ENCODE measurements around the gene ARPC5.

Gene ARPC5

DNA sequence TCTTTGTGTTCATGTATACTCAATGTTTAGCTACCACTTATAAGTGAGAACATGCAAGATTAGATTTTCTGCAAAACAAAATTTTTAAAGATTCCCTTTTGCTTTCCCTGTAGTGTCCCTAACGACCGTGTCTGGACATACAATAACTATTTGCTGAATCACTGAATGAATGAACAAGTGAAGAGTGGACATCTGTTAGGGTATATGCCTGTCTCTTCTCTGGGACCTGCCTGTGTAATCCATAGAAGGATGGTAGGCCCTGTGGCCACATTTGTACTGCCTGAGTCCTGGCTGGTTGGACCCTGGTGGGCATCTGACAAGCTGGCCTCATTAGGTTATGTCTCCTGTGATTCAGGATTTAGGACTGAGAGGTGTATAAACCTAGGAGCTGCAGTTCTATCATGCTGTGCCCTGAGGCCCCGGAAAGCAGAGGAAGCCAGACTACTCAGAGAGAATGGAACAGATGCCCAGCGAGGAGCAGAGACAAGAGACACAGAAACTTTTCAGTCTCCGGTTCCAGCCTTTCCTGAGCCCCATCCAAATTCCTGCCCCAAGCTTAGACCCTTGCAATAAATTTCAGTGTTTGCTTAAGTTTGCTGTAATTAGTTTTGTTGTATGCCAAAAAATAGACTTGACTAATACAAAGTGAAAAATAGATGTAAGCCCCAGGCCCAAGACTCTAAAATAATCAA, 37.8 kb downstream of the ARPC5 start:
- no peak for TF ChIP-seq CTCF (IDR thresholded peaks at IDR 0.05; ENCODE audit: borderline replicate concordance, extremely low read depth, low read length, poor library complexity, severe bottlenecking)
- TF ChIP-seq EZH2 (IDR thresholded peaks at IDR 0.05; ENCODE audit: borderline replicate concordance, low read depth, low read length, severe bottlenecking) = no peak
- H3K4me2 ChIP-seq (ENCODE audit: insufficient read depth, low read length) = no peak overlapping the region
- H3K4me3 ChIP-seq (ENCODE audit: low read depth in 1 of 2, low read length in 2 of 2) = no peak overlapping the region
- no peaks in the 10 kb centered on the region for H3K79me2 ChIP-seq (ENCODE audit: insufficient read depth, low read length)
- H4K20me1 ChIP-seq (ENCODE audit: insufficient read depth, low read length) = no peaks in the 10 kb centered on the region
- no peak overlapping the region for H3K9ac ChIP-seq (ENCODE audit: low read depth, low read length)
- no peak overlapping the region for H2AFZ ChIP-seq (ENCODE audit: low read depth, low read length)
- DNase-seq (no peak), ATAC-seq (ENCODE audit: insufficient read depth, low read depth) (no peak)
- H3K9me3 ChIP-seq (ENCODE audit: insufficient read depth, low read length, severe bottlenecking) = no peaks in the 10 kb centered on the region
- H3K27ac ChIP-seq (ENCODE audit: low read length) = no peak overlapping the region
- H3K27me3 ChIP-seq (ENCODE audit: insufficient read depth, low read length, poor library complexity) = peaks cover 7% of the 10 kb centered on the region
- H3K4me1 ChIP-seq (ENCODE audit: insufficient read depth, low read length) = no peaks in the 10 kb centered on the region
- no peaks in the 10 kb centered on the region for H3K36me3 ChIP-seq (ENCODE audit: insufficient read depth, low read length)

- no peaks in the 10 kb centered on the region for H4K20me1 ChIP-seq (ENCODE audit: insufficient read depth, low read length)
- DNase-seq (no peak), ATAC-seq (ENCODE audit: insufficient read depth, low read depth) (no peak)
- no peaks in the 10 kb centered on the region for H3K27me3 ChIP-seq (ENCODE audit: insufficient read depth, low read length, poor library complexity)
- H3K4me3 ChIP-seq (ENCODE audit: low read depth in 1 of 2, low read length in 2 of 2) = no peak overlapping the region
- no peaks in the 10 kb centered on the region for H3K4me1 ChIP-seq (ENCODE audit: insufficient read depth, low read length)
- no peaks in the 10 kb centered on the region for H3K79me2 ChIP-seq (ENCODE audit: insufficient read depth, low read length)
- H2AFZ ChIP-seq (ENCODE audit: low read depth, low read length) = no peak overlapping the region
- no peak for TF ChIP-seq CTCF (IDR thresholded peaks at IDR 0.05; ENCODE audit: borderline replicate concordance, extremely low read depth, low read length, poor library complexity, severe bottlenecking)
- no peak for TF ChIP-seq EZH2 (IDR thresholded peaks at IDR 0.05; ENCODE audit: borderline replicate concordance, low read depth, low read length, severe bottlenecking)
- no peaks in the 10 kb centered on the region for H3K36me3 ChIP-seq (ENCODE audit: insufficient read depth, low read length)
- H3K9ac ChIP-seq (ENCODE audit: low read depth, low read length) = no peak overlapping the region
- H3K27ac ChIP-seq (ENCODE audit: low read length) = no peak overlapping the region
- H3K9me3 ChIP-seq (ENCODE audit: insufficient read depth, low read length, severe bottlenecking) = no peaks in the 10 kb centered on the region
- no peak overlapping the region for H3K4me2 ChIP-seq (ENCODE audit: insufficient read depth, low read length)
Measured at GRCh38 chr1:183596500-183596899, 39.1 kb downstream of the ARPC5 start.

DNA sequence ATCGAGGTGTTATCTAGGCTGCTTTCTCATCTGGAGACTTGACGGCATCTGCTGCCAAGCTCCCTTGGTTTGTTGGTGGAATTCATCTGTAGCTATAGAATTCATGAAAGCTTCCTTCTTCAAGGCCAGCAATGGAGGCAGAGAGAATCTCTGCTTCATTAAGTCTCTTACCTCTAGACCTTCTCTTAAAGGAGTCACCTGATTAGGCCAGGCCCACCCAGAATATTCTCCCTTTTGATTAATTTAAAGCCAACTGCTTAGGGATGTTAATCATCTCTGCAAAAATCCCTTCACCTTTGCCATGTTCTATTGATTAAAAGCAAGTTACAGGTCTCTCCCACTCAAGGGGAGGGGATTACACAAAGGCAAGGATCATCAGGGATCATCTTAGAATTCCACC, 40.0 kb downstream of the ARPC5 start:
- no peak overlapping the region for H3K9ac ChIP-seq (ENCODE audit: low read depth, low read length)
- H4K20me1 ChIP-seq (ENCODE audit: insufficient read depth, low read length) = no peaks in the 10 kb centered on the region
- H3K27me3 ChIP-seq (ENCODE audit: insufficient read depth, low read length, poor library complexity) = no peaks in the 10 kb centered on the region
- DNase-seq = no peak
- no peak overlapping the region for H2AFZ ChIP-seq (ENCODE audit: low read depth, low read length)
- H3K36me3 ChIP-seq (ENCODE audit: insufficient read depth, low read length) = no peaks in the 10 kb centered on the region
- H3K79me2 ChIP-seq (ENCODE audit: insufficient read depth, low read length) = no peaks in the 10 kb centered on the region
- ATAC-seq (ENCODE audit: insufficient read depth, low read depth) = no peak
- H3K4me2 ChIP-seq (ENCODE audit: insufficient read depth, low read length) = no peak overlapping the region
- H3K27ac ChIP-seq (ENCODE audit: low read length) = no peak overlapping the region
- TF ChIP-seq CTCF (IDR thresholded peaks at IDR 0.05; ENCODE audit: borderline replicate concordance, extremely low read depth, low read length, poor library complexity, severe bottlenecking) = no peak
- TF ChIP-seq EZH2 (IDR thresholded peaks at IDR 0.05; ENCODE audit: borderline replicate concordance, low read depth, low read length, severe bottlenecking) = no peak
- no peaks in the 10 kb centered on the region for H3K9me3 ChIP-seq (ENCODE audit: insufficient read depth, low read length, severe bottlenecking)
- no peaks in the 10 kb centered on the region for H3K4me1 ChIP-seq (ENCODE audit: insufficient read depth, low read length)
- no peak overlapping the region for H3K4me3 ChIP-seq (ENCODE audit: low read depth in 1 of 2, low read length in 2 of 2)

Measured in DND-41 (cell line).